Adrenal gland (tissue), 5 donors: ENCODE data around the gene ALG9.

Source experiments
- CTCF ChIP-seq, 6 experiments: fragments of 450-650 bp in 4 of 6; fragments of 200-600 bp in 2 of 6; sonication (generic) in 1 of 6; IDR thresholded peaks; 1 replicate in 5 of 6; 2 replicates in 1 of 6; pipeline versions ENCODE4 v1.5.1 to v1.8.0; 2016 to 2021; ENCODE audit warnings: antibody characterized with exemption in 6 of 6, mild to moderate bottlenecking in 2 of 6, moderate library complexity in 1 of 6
- POLR2A ChIP-seq, 2 donors: fragments of 450-650 bp; IDR thresholded peaks; one replicate each; pipeline ENCODE4 v1.6.1; 2017; ENCODE audit warnings: antibody characterized with exemption in 2 of 2, mild to moderate bottlenecking in 2 of 2, moderate library complexity in 1 of 2
- donor health status: DM: no; HTN: no; CAD: no.

GRCh38 chr11:111882202-111882601, 10.8 kb upstream of the ALG9 start:
- TF ChIP-seq CTCF (IDR thresholded peaks at IDR 0.05) = no peak
- TF ChIP-seq POLR2A (IDR thresholded peaks at IDR 0.05) = no peak
